Muscle layer of colon (tissue), 2 donors: ENCODE measurements around the gene UBE2L5.
"Not testable (repeated sequence)": the region's sequence is repeated elsewhere in the genome, so short reads cannot be mapped to it uniquely, and the experiment has no call there.

Experiments
- H3K27ac ChIP-seq: one replicate; pipeline ENCODE4 v1.7.0; 2013; ENCODE audit warnings: low read depth, mild to moderate bottlenecking, low read length, moderate library complexity
- H3K27me3 ChIP-seq, 2 donors: one replicate each; pipeline ENCODE4 v1.7.0; 2013; ENCODE audit warnings: low read length in 2 of 2, mild to moderate bottlenecking in 2 of 2; ENCODE audit not compliant: insufficient read depth in 2 of 2, control insufficient read depth in 1 of 2
- H3K36me3 ChIP-seq: one replicate; pipeline ENCODE4 v1.7.0; 2013; ENCODE audit warnings: mild to moderate bottlenecking, low read length; ENCODE audit not compliant: insufficient read depth
- H3K4me1 ChIP-seq: one replicate; pipeline ENCODE4 v1.7.0; 2013; ENCODE audit warnings: mild to moderate bottlenecking, low read length; ENCODE audit not compliant: insufficient read depth
- H3K4me3 ChIP-seq, 2 donors: one replicate each; pipeline ENCODE4 v1.7.0; 2013; ENCODE audit warnings: low read length in 2 of 2, low read depth in 1 of 2, mild to moderate bottlenecking in 1 of 2, moderate library complexity in 1 of 2
- H3K9ac ChIP-seq: one replicate; pipeline ENCODE4 v1.7.0; 2013; ENCODE audit warnings: low read length
- H3K9me3 ChIP-seq: one replicate; pipeline ENCODE4 v1.7.0; 2013; ENCODE audit warnings: mild to moderate bottlenecking, low read length
- donor health status: abdominal sarcoma.
- donor health status: Adenocarcinoma of cecum.

The UBE2L5 gene

GRCh38 chr13:30429235-30429634 lies 6.9 kb downstream of the UBE2L5 start:
- Histone ChIP-seq H3K4me3 (no peak overlapping the region), H3K27ac (no peak overlapping the region), H3K9me3 (no peaks in the 10 kb centered on the region)

GRCh38 chr13:30429721-30430694 lies 7.7 kb downstream of the UBE2L5 start:
- no peak overlapping the region for H3K27ac ChIP-seq
- no peaks in the 10 kb centered on the region for H3K9me3 ChIP-seq
- H3K27me3 ChIP-seq: no peaks in the 10 kb centered on the region
- H3K9ac ChIP-seq: no peak overlapping the region
- H3K36me3 ChIP-seq: no peaks in the 10 kb centered on the region
- H3K4me3 ChIP-seq: no peak overlapping the region
- H3K4me1 ChIP-seq: peaks cover 11% of the 10 kb centered on the region

More at GRCh38 chr13:30429235-30429634, 6.9 kb downstream of the UBE2L5 start:
- no peak overlapping the region for H3K9ac ChIP-seq
- no peaks in the 10 kb centered on the region for H3K27me3 ChIP-seq
- H3K36me3 ChIP-seq: no peaks in the 10 kb centered on the region
- peaks cover 11% of the 10 kb centered on the region for H3K4me1 ChIP-seq

GRCh38 chr13:30431269-30431940 lies 9.1 kb downstream of the UBE2L5 start:
- Histone ChIP-seq H3K27me3 (no peaks in the 10 kb centered on the region), H3K4me3 (no peak overlapping the region), H3K36me3 (no peaks in the 10 kb centered on the region), H3K27ac (no peak overlapping the region), H3K9me3 (no peaks in the 10 kb centered on the region), H3K9ac (no peak overlapping the region), H3K4me1 (peaks cover 11% of the 10 kb centered on the region)

GRCh38 chr13:30435911-30436451 lies 13.7 kb downstream of the UBE2L5 start:
- H3K36me3 ChIP-seq: no peaks in the 10 kb centered on the region
- H3K27ac ChIP-seq: no peak overlapping the region
- H3K9me3 ChIP-seq: no peaks in the 10 kb centered on the region

GRCh38 chr13:30437177-30437576 lies 14.9 kb downstream of the UBE2L5 start:
- Histone ChIP-seq H3K9me3 (no peaks in the 10 kb centered on the region), H3K4me1 (no peaks in the 10 kb centered on the region), H3K27ac (no peak overlapping the region), H3K9ac (no peak overlapping the region), H3K36me3 (no peaks in the 10 kb centered on the region), H3K4me3 (no peak overlapping the region), H3K27me3 (no peaks in the 10 kb centered on the region)

More at GRCh38 chr13:30435911-30436451, 13.7 kb downstream of the UBE2L5 start:
- no peak overlapping the region for H3K4me3 ChIP-seq
- no peak overlapping the region for H3K9ac ChIP-seq
- peaks cover 1% of the 10 kb centered on the region for H3K4me1 ChIP-seq
- no peaks in the 10 kb centered on the region for H3K27me3 ChIP-seq

GRCh38 chr13:30438286-30438685 lies 16.0 kb downstream of the UBE2L5 start:
- Histone ChIP-seq H3K27ac (no peak overlapping the region), H3K27me3 (no peaks in the 10 kb centered on the region), H3K4me3 (no peak overlapping the region), H3K9me3 (no peaks in the 10 kb centered on the region), H3K9ac (no peak overlapping the region), H3K4me1 (no peaks in the 10 kb centered on the region), H3K36me3 (no peaks in the 10 kb centered on the region)

GRCh38 chr13:30440910-30441703 lies 18.8 kb downstream of the UBE2L5 start:
- Histone ChIP-seq H3K4me1 (peaks cover 8% of the 10 kb centered on the region), H3K9me3 (no peaks in the 10 kb centered on the region), H3K4me3 (no peak overlapping the region), H3K36me3 (no peaks in the 10 kb centered on the region), H3K9ac (no peak overlapping the region), H3K27ac (no peak overlapping the region), H3K27me3 (no peaks in the 10 kb centered on the region)

GRCh38 chr13:30442926-30443325 lies 20.6 kb downstream of the UBE2L5 start:
- H3K4me3 ChIP-seq: no peak overlapping the region
- no peak overlapping the region for H3K27ac ChIP-seq
- H3K9ac ChIP-seq: no peak overlapping the region
- H3K4me1 ChIP-seq: peaks cover 14% of the 10 kb centered on the region
- no peaks in the 10 kb centered on the region for H3K9me3 ChIP-seq
- no peaks in the 10 kb centered on the region for H3K27me3 ChIP-seq
- H3K36me3 ChIP-seq: no peaks in the 10 kb centered on the region

- not testable (repeated sequence) for H3K36me3 ChIP-seq, H3K27ac ChIP-seq, H3K27me3 ChIP-seq, H3K4me3 ChIP-seq, H3K9me3 ChIP-seq, H3K9ac ChIP-seq
- H3K4me1 ChIP-seq: peaks cover 14% of the 10 kb centered on the region
Measured at GRCh38 chr13:30443491-30443890, 21.2 kb downstream of the UBE2L5 start.

- Histone ChIP-seq H3K36me3 (no peaks in the 10 kb centered on the region), H3K4me1 (peaks cover 14% of the 10 kb centered on the region), H3K4me3 (no peak overlapping the region), H3K27ac (no peak overlapping the region), H3K9me3 (no peaks in the 10 kb centered on the region), H3K27me3 (no peaks in the 10 kb centered on the region), H3K9ac (no peak overlapping the region)
Measured at GRCh38 chr13:30443957-30444404, 21.7 kb downstream of the UBE2L5 start.

GRCh38 chr13:30446126-30446500 lies 23.8 kb downstream of the UBE2L5 start:
- Histone ChIP-seq H3K9ac (peak overlapping the region; percentile 60), H3K27ac (peak overlapping the region; percentile 65), H3K4me1 (peaks cover 14% of the 10 kb centered on the region), H3K9me3 (no peaks in the 10 kb centered on the region), H3K27me3 (no peaks in the 10 kb centered on the region), H3K36me3 (no peaks in the 10 kb centered on the region), H3K4me3 (peak overlapping the region; percentile 26 to 61)
